Right ventricle myocardium superior (tissue), 1 donor: ENCODE data around the gene ACTR3. TPM values are rescaled to one million over a fixed set of nuclear protein-coding genes. Genes with fewer than 3 reads are reported as not detected.

Source experiments
- ATAC-seq: fragments of 200-7000 bp; cut with Tn5 transposase; one replicate; pipeline ENCODE4 v1.9.1; 2020; ENCODE audit warnings: mild to moderate bottlenecking; ENCODE audit not compliant: poor library complexity
- DNase-seq: peaks from one replicate; pipeline ENCODE4 v3.0.0-alpha.2; 2020
- intact Hi-C: fragments of 100-400 bp; cut with DNase I; formaldehyde crosslinking; loops from one replicate; pipeline ENCODE4 v1.11.2; 2022
- total RNA-seq: library from RNA; stranded (reverse); fragmentation: NEBNext Ultra II Directional; extraction: Animal tissue kit (Norgen Biotek cat#: 25700); gene quantifications from one replicate; pipeline ENCODE4 v1.2.1, GENCODE V29; 2021
- donor health status: DM: no; HTN: yes; CAD: no; lungs with severe emphysema.

ACTR3 gene
- total RNA-seq, 1 donor from 2014 or later, result 106 TPM

DNA sequence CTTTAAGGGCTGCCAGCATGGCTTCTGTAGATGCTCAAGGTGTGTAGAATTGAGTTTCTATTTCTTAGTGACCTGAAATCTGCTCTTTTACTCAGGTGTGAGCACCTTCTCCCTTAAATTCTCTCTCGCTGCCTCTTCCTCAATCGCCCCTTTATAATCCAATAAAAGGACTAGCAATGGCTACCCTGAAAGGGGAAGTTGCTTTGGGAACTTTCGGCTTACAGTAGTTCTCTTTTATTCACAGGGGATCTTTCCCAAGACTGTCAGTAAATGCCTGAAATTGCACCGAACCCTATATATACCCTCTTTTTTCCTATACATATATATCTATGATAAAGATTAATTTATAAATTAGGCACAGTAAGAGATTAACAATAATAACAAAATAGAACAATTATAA, 121.8 kb downstream of the ACTR3 start:
- intact Hi-C loops, result no loop called here
- no peak for ATAC-seq
- DNase-seq, result no peak

Other genes with a start within 250 kb of the ACTR3 start
- gene SLC35F5, start 133.4 kb upstream of the ACTR3 start, total RNA-seq, result 51.3 TPM